Activated CD4-positive, CD25-positive, alpha-beta regulatory T cell treated with anti-CD3 and anti-CD28 coated beads, Interleukin-2, amount 50 U/mL, for 72 hours (primary cell): Measurements from ENCODE around the gene SMAD2.

Experiments
- DNase-seq: peaks from one replicate; pipeline ENCODE4 v3.0.0; 2021

Gene SMAD2

GRCh38 chr18:47893939-47894699 lies 36.3 kb downstream of the SMAD2 start:
- DNase-seq = no peak

GRCh38 chr18:47893047-47893446 lies 37.4 kb downstream of the SMAD2 start:
- no peak for DNase-seq

GRCh38 chr18:47888156-47888555 lies 42.3 kb downstream of the SMAD2 start:
- DNase-seq = no peak

GRCh38 chr18:47887227-47887626 lies 43.2 kb downstream of the SMAD2 start:
- no peak for DNase-seq

GRCh38 chr18:47883771-47884413 lies 46.6 kb downstream of the SMAD2 start:
- DNase-seq = no peak

GRCh38 chr18:47882641-47883040 lies 47.8 kb downstream of the SMAD2 start:
- DNase-seq = no peak

GRCh38 chr18:47881752-47882455 lies 48.6 kb downstream of the SMAD2 start:
- no peak for DNase-seq

GRCh38 chr18:47881042-47881441 lies 49.4 kb downstream of the SMAD2 start:
- no peak for DNase-seq

- no peak for DNase-seq
Observed at GRCh38 chr18:47877892-47878291, 52.6 kb downstream of the SMAD2 start.

GRCh38 chr18:47876813-47877212 lies 53.6 kb downstream of the SMAD2 start:
- DNase-seq = no peak

GRCh38 chr18:47873625-47874024 lies 56.8 kb downstream of the SMAD2 start:
- no peak for DNase-seq

- DNase-seq = no peak
Observed at GRCh38 chr18:47872426-47872825, 58.0 kb downstream of the SMAD2 start.

- DNase-seq = no peak
Observed at GRCh38 chr18:47871288-47871687, 59.2 kb downstream of the SMAD2 start.

GRCh38 chr18:47870605-47871004 lies 59.9 kb downstream of the SMAD2 start:
- DNase-seq = no peak

GRCh38 chr18:47868744-47869143 lies 61.7 kb downstream of the SMAD2 start:
- DNase-seq = no peak

- no peak for DNase-seq
Observed at GRCh38 chr18:47865183-47865582, 65.3 kb downstream of the SMAD2 start.

- DNase-seq = no peak
Observed at GRCh38 chr18:47863041-47863440, 67.4 kb downstream of the SMAD2 start.

GRCh38 chr18:47858607-47859006 lies 71.9 kb downstream of the SMAD2 start:
- DNase-seq = no peak

- DNase-seq = no peak
Observed at GRCh38 chr18:47847635-47848034, 82.8 kb downstream of the SMAD2 start.

- DNase-seq = no peak
Observed at GRCh38 chr18:47846431-47846830, 84.0 kb downstream of the SMAD2 start.

GRCh38 chr18:47844828-47845498 lies 85.5 kb downstream of the SMAD2 start:
- no peak for DNase-seq

- DNase-seq = no peak
Observed at GRCh38 chr18:47842836-47843235, 87.6 kb downstream of the SMAD2 start.

- DNase-seq = no peak
Observed at GRCh38 chr18:47838396-47838795, 92.1 kb downstream of the SMAD2 start.
